ENCODE results near the gene XRCC2.

DNA sequence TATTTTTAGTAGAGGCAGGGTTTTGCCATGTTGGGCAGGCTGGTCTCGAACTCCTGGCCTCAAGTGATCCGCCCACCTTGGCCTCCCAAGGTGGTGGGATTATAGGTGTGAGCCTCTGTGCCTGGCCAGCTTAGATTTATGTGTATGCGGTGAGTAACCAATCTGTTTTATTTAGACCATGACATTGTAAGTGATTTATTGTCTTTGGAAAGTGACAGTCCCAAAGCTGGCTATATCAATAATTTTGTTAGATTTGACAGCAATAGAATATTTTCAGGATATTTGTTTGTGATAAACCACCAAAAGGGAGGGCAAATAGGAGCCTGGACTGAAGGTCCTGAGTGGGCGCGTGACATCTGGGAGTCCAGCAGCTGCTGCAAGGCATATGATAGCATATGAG lies 75.7 kb downstream of the XRCC2 start:
- TF ChIP-seq POLR2AphosphoS5 (IDR thresholded peaks at IDR 0.05) (no peak), EP300 (IDR thresholded peaks at IDR 0.05) (no peak), POLR2A (IDR thresholded peaks at IDR 0.05) (no peak)
- TF ChIP-seq, protein P1, sequence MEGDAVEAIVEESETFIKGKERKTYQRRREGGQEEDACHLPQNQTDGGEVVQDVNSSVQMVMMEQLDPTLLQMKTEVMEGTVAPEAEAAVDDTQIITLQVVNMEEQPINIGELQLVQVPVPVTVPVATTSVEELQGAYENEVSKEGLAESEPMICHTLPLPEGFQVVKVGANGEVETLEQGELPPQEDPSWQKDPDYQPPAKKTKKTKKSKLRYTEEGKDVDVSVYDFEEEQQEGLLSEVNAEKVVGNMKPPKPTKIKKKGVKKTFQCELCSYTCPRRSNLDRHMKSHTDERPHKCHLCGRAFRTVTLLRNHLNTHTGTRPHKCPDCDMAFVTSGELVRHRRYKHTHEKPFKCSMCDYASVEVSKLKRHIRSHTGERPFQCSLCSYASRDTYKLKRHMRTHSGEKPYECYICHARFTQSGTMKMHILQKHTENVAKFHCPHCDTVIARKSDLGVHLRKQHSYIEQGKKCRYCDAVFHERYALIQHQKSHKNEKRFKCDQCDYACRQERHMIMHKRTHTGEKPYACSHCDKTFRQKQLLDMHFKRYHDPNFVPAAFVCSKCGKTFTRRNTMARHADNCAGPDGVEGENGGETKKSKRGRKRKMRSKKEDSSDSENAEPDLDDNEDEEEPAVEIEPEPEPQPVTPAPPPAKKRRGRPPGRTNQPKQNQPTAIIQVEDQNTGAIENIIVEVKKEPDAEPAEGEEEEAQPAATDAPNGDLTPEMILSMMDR (IDR thresholded peaks at IDR 0.05) = no peak

Data from sigmoid colon (tissue), 4 donors.